Astrocyte of the spinal cord (primary cell): Measurements from ENCODE around the gene CNOT10.
"Not testable (repeated sequence)": the region's sequence is repeated elsewhere in the genome, so short reads cannot be mapped to it uniquely, and the experiment has no call there.

Source experiments
- DNase-seq: peaks from one replicate; pipeline ENCODE4 v3.0.0; 2011; ENCODE audit warnings: low read depth, low spot score
- H3K4me3 ChIP-seq: 2 replicates; pipeline ENCODE4 v1.5.1; 2011; ENCODE audit warnings: low read depth, mild to moderate bottlenecking, low read length, moderate library complexity
- CTCF ChIP-seq: IDR thresholded peaks from 2 replicates; pipeline ENCODE4 v1.5.1; 2012; ENCODE audit warnings: low read depth, mild to moderate bottlenecking, low read length, inconsistent platforms
- in situ Hi-C: cut with HindIII; loops from 2 replicates; pipeline ENCODE4 v1.10.0; 2017; ENCODE audit warnings: low sequenced_read_pairs

The CNOT10 gene

GRCh38 chr3:32778389-32778788 is 93.4 kb downstream of the CNOT10 start:
- in situ Hi-C loops, result no loop called here
- H3K4me3 ChIP-seq, result no peak overlapping the region
- TF ChIP-seq CTCF, result no peak
- DNase-seq, result no peak

- DNase-seq, result no peak
- in situ Hi-C loops, result no loop called here
- TF ChIP-seq CTCF, result no peak
- no peak overlapping the region for H3K4me3 ChIP-seq
Measured at GRCh38 chr3:32780071-32780734, 95.2 kb downstream of the CNOT10 start.

GRCh38 chr3:32780735-32781210 is 95.8 kb downstream of the CNOT10 start:
- TF ChIP-seq CTCF, result peak; percentile 12
- H3K4me3 ChIP-seq, result peak overlapping the region; percentile 57
- DNase-seq, result peak; percentile 41
- in situ Hi-C loops, result no loop called here

GRCh38 chr3:32781211-32781968 is 96.4 kb downstream of the CNOT10 start:
- peak; percentile 78 for DNase-seq
- in situ Hi-C loops, result no loop called here
- peak overlapping the region; percentile 57 for H3K4me3 ChIP-seq
- TF ChIP-seq CTCF, result peak; percentile 83

GRCh38 chr3:32781969-32782270 is 96.9 kb downstream of the CNOT10 start:
- in situ Hi-C loops, H3K4me3 ChIP-seq, DNase-seq: not testable (repeated sequence)

DNA sequence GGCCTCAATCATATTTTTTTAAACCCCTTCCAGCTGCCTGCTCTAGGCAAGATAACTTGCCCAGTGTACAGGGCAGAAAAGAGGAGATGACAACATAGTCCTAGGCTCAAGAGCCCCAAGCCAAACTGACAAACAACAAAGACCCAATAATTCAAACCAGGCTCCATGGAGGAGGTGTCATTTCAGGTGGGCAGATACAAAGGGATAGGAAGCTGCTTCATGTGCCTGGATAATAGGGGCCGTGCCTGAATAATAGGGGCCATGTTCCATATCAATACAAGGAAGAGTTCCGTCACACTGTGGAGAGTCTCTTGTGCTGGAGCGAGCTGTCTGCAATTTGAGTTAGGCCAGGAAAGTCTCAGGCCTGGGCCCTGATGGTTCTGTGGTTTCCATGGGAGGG is 97.4 kb downstream of the CNOT10 start:
- no peak overlapping the region for H3K4me3 ChIP-seq
- no peak for DNase-seq
- in situ Hi-C loops, result no loop called here
- no peak for TF ChIP-seq CTCF

- no peak for TF ChIP-seq CTCF
- in situ Hi-C loops, result no loop called here
- H3K4me3 ChIP-seq, result no peak overlapping the region
- no peak for DNase-seq
Measured at GRCh38 chr3:32791833-32792232, 106.8 kb downstream of the CNOT10 start.
